ENCODE data around the gene CBFA2T2.

DNA sequence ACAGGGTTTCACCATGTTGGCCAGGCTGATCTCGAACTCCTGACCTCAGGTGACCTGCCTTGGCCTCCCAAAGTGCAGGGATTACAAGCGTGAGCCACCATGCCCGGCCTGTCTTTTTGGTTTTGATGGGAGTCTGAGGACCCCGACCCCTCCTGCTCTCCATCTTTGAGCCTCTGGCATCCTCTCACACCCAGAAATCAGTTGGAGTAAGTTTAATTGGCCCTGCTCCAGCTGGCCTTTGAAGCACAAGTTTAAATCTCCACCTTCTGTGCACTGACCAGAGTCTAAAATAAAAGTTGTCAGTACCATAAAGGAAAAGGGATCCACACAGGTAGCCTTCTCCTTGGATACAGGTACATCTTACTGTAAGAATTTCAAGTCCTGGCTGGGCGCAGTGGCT is 156.3 kb downstream of the CBFA2T2 start:
- no peak for TF ChIP-seq GATA3 (IDR thresholded peaks at IDR 0.05; ENCODE audit: low read depth, low read length)
- no peak for TF ChIP-seq GATA2 (IDR thresholded peaks at IDR 0.05; ENCODE audit: low read depth, low read length)
